Astrocyte (in vitro differentiated cells and primary cell): ENCODE measurements around the gene METAP1D. TPM values are rescaled to one million over a fixed set of nuclear protein-coding genes. Genes with fewer than 3 reads are reported as not detected.
A peak's percentile ranks its signal among the peaks of the same experiment; 100 is the strongest.

Source experiments
- DNase-seq: peaks from one replicate; pipeline ENCODE4 v3.0.0-alpha.2; 2010; ENCODE audit warnings: low read depth
- FAIRE-seq: peaks from 2 replicates; lab custom pipeline; 2011; peaks lifted over from hg19 to GRCh38; lab: Jason Lieb, UNC
- H2AFZ ChIP-seq: 2 replicates; pipeline ENCODE4 v1.6.0; 2012; ENCODE audit warnings: low read depth, low read length, inconsistent platforms
- H3K27ac ChIP-seq: 2 replicates; pipeline ENCODE4 v1.5.1; 2011; ENCODE audit warnings: low read depth, low read length, inconsistent platforms
- H3K27me3 ChIP-seq: 2 replicates; pipeline ENCODE4 v1.6.0; 2011; ENCODE audit warnings: low read length, inconsistent platforms; ENCODE audit not compliant: insufficient read depth
- H3K36me3 ChIP-seq: 2 replicates; pipeline ENCODE4 v1.5.1; 2011; ENCODE audit warnings: low read length, inconsistent platforms; ENCODE audit not compliant: insufficient read depth
- H3K4me1 ChIP-seq: 2 replicates; pipeline ENCODE4 v1.5.1; 2011; ENCODE audit warnings: low read length, inconsistent platforms; ENCODE audit not compliant: insufficient read depth
- H3K4me2 ChIP-seq: 2 replicates; pipeline ENCODE4 v1.6.0; 2012; ENCODE audit warnings: low read length, inconsistent platforms
- H3K4me3 ChIP-seq: 2 replicates; pipeline ENCODE4 v1.5.1; 2011; ENCODE audit warnings: low read depth, mild to moderate bottlenecking, low read length, inconsistent platforms; ENCODE audit not compliant: insufficient read depth
- H3K79me2 ChIP-seq: 2 replicates; pipeline ENCODE4 v1.6.0; 2012; ENCODE audit warnings: mild to moderate bottlenecking, low read length, inconsistent platforms; ENCODE audit not compliant: insufficient read depth
- H3K9ac ChIP-seq: 2 replicates; pipeline ENCODE4 v1.6.0; 2012; ENCODE audit warnings: mild to moderate bottlenecking, low read length, inconsistent platforms
- H3K9me3 ChIP-seq: 2 replicates; pipeline ENCODE4 v1.5.1; 2012; ENCODE audit warnings: low read depth, mild to moderate bottlenecking, low read length, inconsistent platforms; ENCODE audit not compliant: insufficient read depth
- H4K20me1 ChIP-seq: 2 replicates; pipeline ENCODE4 v1.6.0; 2012; ENCODE audit warnings: low read length, inconsistent platforms; ENCODE audit not compliant: insufficient read depth
- H3K27ac Mint-ChIP-seq: one replicate; pipeline ENCODE4 v1.8.0; 2021; ENCODE audit warnings: mild to moderate bottlenecking, mixed read lengths; ENCODE audit not compliant: unreplicated experiment
- H3K27me3 Mint-ChIP-seq: one replicate; pipeline ENCODE4 v1.8.0; 2021; ENCODE audit warnings: low read depth, mixed read lengths; ENCODE audit not compliant: unreplicated experiment
- H3K36me3 Mint-ChIP-seq: one replicate; pipeline ENCODE4 v1.8.0; 2021; ENCODE audit warnings: low read depth, mixed read lengths; ENCODE audit not compliant: unreplicated experiment
- H3K4me1 Mint-ChIP-seq: one replicate; pipeline ENCODE4 v1.8.0; 2021; ENCODE audit warnings: low read depth, mixed read lengths; ENCODE audit not compliant: unreplicated experiment
- H3K4me3 Mint-ChIP-seq: one replicate; pipeline ENCODE4 v1.8.0; 2021; ENCODE audit warnings: mild to moderate bottlenecking, moderate library complexity, mixed read lengths; ENCODE audit not compliant: unreplicated experiment
- H3K9me3 Mint-ChIP-seq: one replicate; pipeline ENCODE4 v1.8.0; 2021; ENCODE audit warnings: mild to moderate bottlenecking, mixed read lengths; ENCODE audit not compliant: unreplicated experiment
- CTCF ChIP-seq: IDR thresholded peaks from 2 replicates; pipeline ENCODE4 v1.5.1; 2011; ENCODE audit warnings: low read depth, mild to moderate bottlenecking, inconsistent platforms, low read length, moderate library complexity; ENCODE audit not compliant: insufficient read depth
- EZH2 ChIP-seq: IDR thresholded peaks from 2 replicates; pipeline ENCODE4 v1.6.1; 2012; ENCODE audit warnings: mild to moderate bottlenecking, low read length, inconsistent platforms; ENCODE audit not compliant: insufficient read depth
- total RNA-seq: library from RNA; stranded (reverse); gene quantifications from 2 replicates; pipeline ENCODE4 v1.2.1, GENCODE V29; 2021

The METAP1D gene
- total RNA-seq, 1 donor from 2014 or later = 6.5 TPM

- Mint-ChIP-seq H3K27ac (no peak overlapping the region), H3K4me3 (no peak overlapping the region), H3K27me3 (no peaks in the 10 kb centered on the region), H3K4me1 (no peaks in the 10 kb centered on the region), H3K36me3 (no peaks in the 10 kb centered on the region), H3K9me3 (no peaks in the 10 kb centered on the region)
- Histone ChIP-seq H3K36me3 (peaks cover 6% of the 10 kb centered on the region), H3K9me3 (no peaks in the 10 kb centered on the region), H3K27ac (no peak overlapping the region), H4K20me1 (no peaks in the 10 kb centered on the region), H3K79me2 (no peaks in the 10 kb centered on the region), H3K4me2 (no peak overlapping the region), H3K4me1 (no peaks in the 10 kb centered on the region), H3K27me3 (no peaks in the 10 kb centered on the region), H2AFZ (no peak overlapping the region), H3K4me3 (no peak overlapping the region), H3K9ac (no peak overlapping the region)
- peak; percentile 18 for DNase-seq
- TF ChIP-seq CTCF (no peak), EZH2 (no peak)
- FAIRE-seq = no peak
Measured at GRCh38 chr2:171985076-171985475, 14.7 kb upstream of the METAP1D start.

- Histone ChIP-seq H3K9ac (no peak overlapping the region), H3K27ac (no peak overlapping the region), H2AFZ (no peak overlapping the region), H3K79me2 (no peaks in the 10 kb centered on the region), H3K27me3 (no peaks in the 10 kb centered on the region), H3K4me2 (no peak overlapping the region), H3K9me3 (no peaks in the 10 kb centered on the region), H3K36me3 (peaks cover 6% of the 10 kb centered on the region), H3K4me3 (no peak overlapping the region), H3K4me1 (no peaks in the 10 kb centered on the region), H4K20me1 (no peaks in the 10 kb centered on the region)
- no peaks in the 10 kb centered on the region for H3K36me3 Mint-ChIP-seq
- TF ChIP-seq EZH2 = no peak
- no peak for TF ChIP-seq CTCF
- no peaks in the 10 kb centered on the region for H3K9me3 Mint-ChIP-seq
- H3K27me3 Mint-ChIP-seq = no peaks in the 10 kb centered on the region
- FAIRE-seq (no peak), DNase-seq (no peak)
- no peaks in the 10 kb centered on the region for H3K4me1 Mint-ChIP-seq
- no peak overlapping the region for H3K27ac Mint-ChIP-seq
- H3K4me3 Mint-ChIP-seq = no peak overlapping the region
Measured at GRCh38 chr2:171986778-171987177, 13.0 kb upstream of the METAP1D start.

- Histone ChIP-seq H3K9ac (no peak overlapping the region), H4K20me1 (no peaks in the 10 kb centered on the region), H3K27me3 (no peaks in the 10 kb centered on the region), H3K9me3 (no peaks in the 10 kb centered on the region), H3K79me2 (no peaks in the 10 kb centered on the region), H3K36me3 (no peaks in the 10 kb centered on the region), H3K4me2 (no peak overlapping the region), H3K27ac (no peak overlapping the region), H2AFZ (no peak overlapping the region), H3K4me3 (no peak overlapping the region), H3K4me1 (no peaks in the 10 kb centered on the region)
- no peak overlapping the region for H3K4me3 Mint-ChIP-seq
- TF ChIP-seq CTCF = no peak
- no peak for TF ChIP-seq EZH2
- FAIRE-seq (no peak), DNase-seq (no peak)
- no peaks in the 10 kb centered on the region for H3K9me3 Mint-ChIP-seq
- H3K4me1 Mint-ChIP-seq = no peaks in the 10 kb centered on the region
- no peak overlapping the region for H3K27ac Mint-ChIP-seq
- no peaks in the 10 kb centered on the region for H3K36me3 Mint-ChIP-seq
- H3K27me3 Mint-ChIP-seq = no peaks in the 10 kb centered on the region
Measured at GRCh38 chr2:171991027-171991426, 8.7 kb upstream of the METAP1D start.
